OCI-LY7 (cell line): ENCODE measurements around the gene RPLP1.

ENCODE experiments used
- EZH2phosphoT487 ChIP-seq: fragments of 200-600 bp; sonication (generic); IDR thresholded peaks from 2 replicates; pipeline ENCODE4 v1.6.1; 2018; ENCODE audit warnings: low read depth, borderline replicate concordance, mild to moderate bottlenecking, mixed run types, antibody characterized with exemption, low read length, moderate library complexity, mixed read lengths
- TF ChIP-seq, protein P1 (sequence below): fragments of 200-600 bp; sonication (generic); conservative IDR thresholded peaks from 2 replicates; pipeline ENCODE4 v1.5.1; 2014; ENCODE audit warnings: mild to moderate bottlenecking, antibody characterized with exemption, low read length, moderate library complexity, mixed read lengths

DNA sequence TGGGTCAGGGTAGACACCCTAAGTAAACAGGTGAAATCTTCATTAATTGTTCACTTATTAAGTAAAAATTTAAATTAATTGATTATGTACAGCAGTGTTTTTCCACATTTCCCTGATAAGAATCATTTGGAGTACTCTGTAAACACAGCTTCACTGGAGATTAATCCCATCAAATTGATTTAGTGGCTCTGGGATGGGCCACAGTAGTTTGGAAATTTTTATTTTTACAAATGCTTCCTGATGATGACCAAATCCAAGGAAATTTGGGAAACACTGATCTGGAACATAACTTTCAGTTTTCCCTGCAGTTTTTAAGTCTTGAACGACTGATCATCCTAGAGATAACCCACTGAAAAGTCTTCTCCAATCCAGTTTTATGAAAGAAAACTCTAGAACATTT, 18.8 kb upstream of the RPLP1 start:
- TF ChIP-seq, protein P1, sequence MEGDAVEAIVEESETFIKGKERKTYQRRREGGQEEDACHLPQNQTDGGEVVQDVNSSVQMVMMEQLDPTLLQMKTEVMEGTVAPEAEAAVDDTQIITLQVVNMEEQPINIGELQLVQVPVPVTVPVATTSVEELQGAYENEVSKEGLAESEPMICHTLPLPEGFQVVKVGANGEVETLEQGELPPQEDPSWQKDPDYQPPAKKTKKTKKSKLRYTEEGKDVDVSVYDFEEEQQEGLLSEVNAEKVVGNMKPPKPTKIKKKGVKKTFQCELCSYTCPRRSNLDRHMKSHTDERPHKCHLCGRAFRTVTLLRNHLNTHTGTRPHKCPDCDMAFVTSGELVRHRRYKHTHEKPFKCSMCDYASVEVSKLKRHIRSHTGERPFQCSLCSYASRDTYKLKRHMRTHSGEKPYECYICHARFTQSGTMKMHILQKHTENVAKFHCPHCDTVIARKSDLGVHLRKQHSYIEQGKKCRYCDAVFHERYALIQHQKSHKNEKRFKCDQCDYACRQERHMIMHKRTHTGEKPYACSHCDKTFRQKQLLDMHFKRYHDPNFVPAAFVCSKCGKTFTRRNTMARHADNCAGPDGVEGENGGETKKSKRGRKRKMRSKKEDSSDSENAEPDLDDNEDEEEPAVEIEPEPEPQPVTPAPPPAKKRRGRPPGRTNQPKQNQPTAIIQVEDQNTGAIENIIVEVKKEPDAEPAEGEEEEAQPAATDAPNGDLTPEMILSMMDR = no peak
- no peak for TF ChIP-seq EZH2phosphoT487
